ENCODE results near the gene ITGA11.

DNA sequence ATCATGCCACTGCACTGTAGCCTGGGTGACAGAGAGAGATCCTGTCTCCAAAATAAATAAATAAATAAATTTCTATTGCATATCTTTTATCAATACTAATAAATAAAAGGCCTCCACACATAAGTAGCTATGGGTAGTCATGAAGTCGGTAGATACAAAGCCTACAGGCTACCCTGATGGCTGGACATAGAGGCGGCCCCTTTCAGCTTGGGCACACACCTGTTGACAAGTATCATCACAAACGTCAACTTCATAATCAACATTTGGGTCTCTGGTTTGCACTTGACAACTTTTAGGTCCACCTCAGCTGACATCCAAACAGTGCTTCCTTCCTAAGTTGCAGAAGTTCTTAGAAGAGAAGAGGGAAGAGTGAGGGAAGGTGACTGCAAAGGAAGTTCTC lies 53.4 kb downstream of the ITGA11 start:
- TF ChIP-seq, protein P1, sequence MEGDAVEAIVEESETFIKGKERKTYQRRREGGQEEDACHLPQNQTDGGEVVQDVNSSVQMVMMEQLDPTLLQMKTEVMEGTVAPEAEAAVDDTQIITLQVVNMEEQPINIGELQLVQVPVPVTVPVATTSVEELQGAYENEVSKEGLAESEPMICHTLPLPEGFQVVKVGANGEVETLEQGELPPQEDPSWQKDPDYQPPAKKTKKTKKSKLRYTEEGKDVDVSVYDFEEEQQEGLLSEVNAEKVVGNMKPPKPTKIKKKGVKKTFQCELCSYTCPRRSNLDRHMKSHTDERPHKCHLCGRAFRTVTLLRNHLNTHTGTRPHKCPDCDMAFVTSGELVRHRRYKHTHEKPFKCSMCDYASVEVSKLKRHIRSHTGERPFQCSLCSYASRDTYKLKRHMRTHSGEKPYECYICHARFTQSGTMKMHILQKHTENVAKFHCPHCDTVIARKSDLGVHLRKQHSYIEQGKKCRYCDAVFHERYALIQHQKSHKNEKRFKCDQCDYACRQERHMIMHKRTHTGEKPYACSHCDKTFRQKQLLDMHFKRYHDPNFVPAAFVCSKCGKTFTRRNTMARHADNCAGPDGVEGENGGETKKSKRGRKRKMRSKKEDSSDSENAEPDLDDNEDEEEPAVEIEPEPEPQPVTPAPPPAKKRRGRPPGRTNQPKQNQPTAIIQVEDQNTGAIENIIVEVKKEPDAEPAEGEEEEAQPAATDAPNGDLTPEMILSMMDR (IDR thresholded peaks at IDR 0.05; ENCODE audit: low read length), result no peak
- TF ChIP-seq EZH2 (IDR thresholded peaks at IDR 0.05; ENCODE audit: borderline replicate concordance, low read length), result no peak

All from OCI-LY1 (cell line).